GM13976 (cell line): ENCODE results near the gene ATP2B2.

Experiments used
- DNase-seq: peaks from one replicate; pipeline ENCODE4 v3.0.0; 2012; ENCODE audit warnings: low spot score
- in situ Hi-C: fragments of 300-500 bp; cut with MboI; formaldehyde crosslinking; loops from one replicate; pipeline ENCODE4 v1.12.0; 2022; ENCODE audit warnings: low sequenced_read_pairs, mixed read lengths, inconsistent platforms; ENCODE audit not compliant: unreplicated experiment
- TF ChIP-seq, protein P1 (sequence below): IDR thresholded peaks from 2 replicates; pipeline ENCODE4 v1.5.1; 2012; ENCODE audit warnings: borderline replicate concordance, mild to moderate bottlenecking; ENCODE audit not compliant: insufficient read depth; ENCODE audit errors: extremely low read depth, missing control alignments, control extremely low read depth

Gene ATP2B2

GRCh38 chr3:10440684-10441083, 64.7 kb downstream of the ATP2B2 start:
- in situ Hi-C loops: no loop called here
- DNase-seq: no peak
- TF ChIP-seq, protein P1, sequence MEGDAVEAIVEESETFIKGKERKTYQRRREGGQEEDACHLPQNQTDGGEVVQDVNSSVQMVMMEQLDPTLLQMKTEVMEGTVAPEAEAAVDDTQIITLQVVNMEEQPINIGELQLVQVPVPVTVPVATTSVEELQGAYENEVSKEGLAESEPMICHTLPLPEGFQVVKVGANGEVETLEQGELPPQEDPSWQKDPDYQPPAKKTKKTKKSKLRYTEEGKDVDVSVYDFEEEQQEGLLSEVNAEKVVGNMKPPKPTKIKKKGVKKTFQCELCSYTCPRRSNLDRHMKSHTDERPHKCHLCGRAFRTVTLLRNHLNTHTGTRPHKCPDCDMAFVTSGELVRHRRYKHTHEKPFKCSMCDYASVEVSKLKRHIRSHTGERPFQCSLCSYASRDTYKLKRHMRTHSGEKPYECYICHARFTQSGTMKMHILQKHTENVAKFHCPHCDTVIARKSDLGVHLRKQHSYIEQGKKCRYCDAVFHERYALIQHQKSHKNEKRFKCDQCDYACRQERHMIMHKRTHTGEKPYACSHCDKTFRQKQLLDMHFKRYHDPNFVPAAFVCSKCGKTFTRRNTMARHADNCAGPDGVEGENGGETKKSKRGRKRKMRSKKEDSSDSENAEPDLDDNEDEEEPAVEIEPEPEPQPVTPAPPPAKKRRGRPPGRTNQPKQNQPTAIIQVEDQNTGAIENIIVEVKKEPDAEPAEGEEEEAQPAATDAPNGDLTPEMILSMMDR: no peak

- in situ Hi-C loops: no loop called here
- TF ChIP-seq, protein P1: no peak
- no peak for DNase-seq
Observed at GRCh38 chr3:10438902-10439610, 66.3 kb downstream of the ATP2B2 start.

- DNase-seq: no peak
- TF ChIP-seq, protein P1: no peak
- in situ Hi-C loops: no loop called here
Observed at GRCh38 chr3:10437995-10438901, 67.1 kb downstream of the ATP2B2 start.

DNA sequence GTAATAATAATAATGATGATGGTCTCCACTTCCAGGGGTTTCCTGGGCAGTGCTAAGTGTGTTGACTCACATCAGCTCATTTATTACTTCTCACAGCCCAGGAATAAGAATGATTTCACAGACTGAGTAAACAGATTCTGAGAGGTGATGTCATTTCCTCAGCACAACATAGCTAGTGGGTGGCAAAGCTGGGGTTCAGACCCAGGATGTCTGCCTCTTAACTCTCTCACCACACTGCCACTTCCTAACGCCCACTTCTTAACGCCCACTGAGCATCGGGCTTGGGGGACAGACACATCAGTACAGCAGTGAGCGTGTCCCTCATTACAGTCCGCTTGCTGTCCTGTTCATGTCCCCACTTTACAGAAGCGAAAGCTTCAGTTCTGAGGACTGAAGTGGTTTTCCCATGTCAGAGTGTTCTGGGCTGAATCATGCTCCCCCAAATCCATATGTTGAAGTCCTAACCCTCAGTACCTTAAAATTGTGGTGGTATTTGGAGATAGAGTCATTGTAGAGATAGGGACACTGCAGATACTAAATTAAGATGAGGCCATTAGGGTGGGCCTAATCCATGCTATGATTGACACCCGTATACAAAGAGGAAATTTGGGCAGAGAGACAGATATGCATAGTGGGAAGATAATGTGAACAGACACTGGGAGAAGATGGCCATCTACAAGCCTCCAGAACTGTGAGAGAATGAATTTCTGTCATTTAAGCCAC, 68.0 kb downstream of the ATP2B2 start:
- in situ Hi-C loops: no loop called here
- peak; percentile 77 for DNase-seq
- TF ChIP-seq, protein P1: no peak

DNA sequence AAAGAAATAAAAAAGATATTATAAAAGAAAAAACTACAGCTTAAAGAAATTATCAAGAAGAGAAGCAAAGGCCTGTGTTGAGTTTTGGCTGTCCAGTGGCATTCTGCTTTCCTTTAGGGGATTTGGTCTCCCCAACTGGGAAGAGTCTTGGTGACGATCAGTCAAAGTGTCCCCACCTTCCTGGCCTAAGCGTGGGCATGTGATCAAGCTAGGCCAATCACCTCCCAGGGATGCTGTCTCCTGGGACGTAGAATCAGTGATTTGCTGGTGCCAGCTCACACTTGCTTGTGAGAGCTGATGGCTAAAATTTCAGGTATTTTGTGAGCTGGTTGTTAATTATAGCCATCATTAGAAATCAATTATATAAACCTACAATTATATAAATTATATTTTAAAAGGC, 69.5 kb downstream of the ATP2B2 start:
- no peak for DNase-seq
- in situ Hi-C loops: no loop called here
- TF ChIP-seq, protein P1: no peak

- in situ Hi-C loops: no loop called here
- no peak for DNase-seq
- TF ChIP-seq, protein P1: no peak
Observed at GRCh38 chr3:10434938-10435336, 70.4 kb downstream of the ATP2B2 start.
